ENCODE results near the gene ZNF865.

DNA sequence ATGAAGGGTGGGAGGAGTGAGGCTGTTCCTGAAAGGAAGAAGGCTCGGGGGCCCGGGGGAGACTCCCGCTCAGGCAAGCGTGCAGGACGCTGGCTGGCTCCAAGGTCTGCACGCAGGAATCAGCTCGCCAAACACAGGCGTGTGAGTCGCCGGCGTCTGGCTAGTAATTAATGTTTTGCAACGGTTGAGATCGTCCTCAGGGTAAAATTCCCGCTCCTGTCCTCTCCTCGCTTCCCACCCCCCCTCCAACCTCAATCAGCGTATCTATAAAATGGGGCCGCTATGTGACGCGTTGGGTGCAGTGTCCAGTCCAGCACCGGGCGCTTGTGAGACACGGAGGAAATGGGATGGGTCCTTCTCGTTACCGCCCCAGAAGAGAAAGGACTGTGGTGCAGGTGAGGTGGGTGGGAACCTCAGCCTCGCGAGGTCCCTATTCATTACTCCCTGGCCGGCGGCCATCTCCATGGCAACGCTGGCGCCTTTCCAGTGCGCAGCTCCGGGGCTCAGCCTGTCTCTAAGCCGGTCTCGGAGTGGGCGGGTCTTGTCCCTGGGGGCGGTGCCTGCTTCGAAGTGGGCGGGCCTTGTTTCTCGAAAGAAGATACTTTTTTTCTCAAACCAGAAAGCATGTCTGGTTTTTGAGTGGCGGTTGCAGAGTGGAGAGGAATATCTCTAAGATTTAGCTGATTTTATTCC, 18.3 kb upstream of the ZNF865 start:
- no peak for TF ChIP-seq POLR2A (IDR thresholded peaks at IDR 0.05)
- no peak for TF ChIP-seq EP300 (IDR thresholded peaks at IDR 0.05)
- TF ChIP-seq, protein P1, sequence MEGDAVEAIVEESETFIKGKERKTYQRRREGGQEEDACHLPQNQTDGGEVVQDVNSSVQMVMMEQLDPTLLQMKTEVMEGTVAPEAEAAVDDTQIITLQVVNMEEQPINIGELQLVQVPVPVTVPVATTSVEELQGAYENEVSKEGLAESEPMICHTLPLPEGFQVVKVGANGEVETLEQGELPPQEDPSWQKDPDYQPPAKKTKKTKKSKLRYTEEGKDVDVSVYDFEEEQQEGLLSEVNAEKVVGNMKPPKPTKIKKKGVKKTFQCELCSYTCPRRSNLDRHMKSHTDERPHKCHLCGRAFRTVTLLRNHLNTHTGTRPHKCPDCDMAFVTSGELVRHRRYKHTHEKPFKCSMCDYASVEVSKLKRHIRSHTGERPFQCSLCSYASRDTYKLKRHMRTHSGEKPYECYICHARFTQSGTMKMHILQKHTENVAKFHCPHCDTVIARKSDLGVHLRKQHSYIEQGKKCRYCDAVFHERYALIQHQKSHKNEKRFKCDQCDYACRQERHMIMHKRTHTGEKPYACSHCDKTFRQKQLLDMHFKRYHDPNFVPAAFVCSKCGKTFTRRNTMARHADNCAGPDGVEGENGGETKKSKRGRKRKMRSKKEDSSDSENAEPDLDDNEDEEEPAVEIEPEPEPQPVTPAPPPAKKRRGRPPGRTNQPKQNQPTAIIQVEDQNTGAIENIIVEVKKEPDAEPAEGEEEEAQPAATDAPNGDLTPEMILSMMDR (IDR thresholded peaks at IDR 0.05), result no peak

All from ovary (tissue), 3 donors.